GM18519 (cell line): ENCODE measurements around the gene LRRN3.
A peak's percentile ranks its signal among the peaks of the same experiment; 100 is the strongest.

Experiments used
- ATAC-seq: cut with Tn5 transposase; IDR thresholded peaks from one replicate; pipeline ENCODE4 v1.9.1; 2021; ENCODE audit warnings: mild to moderate bottlenecking, moderate library complexity; ENCODE audit not compliant: unreplicated experiment, low FRiP score

LRRN3 gene

DNA sequence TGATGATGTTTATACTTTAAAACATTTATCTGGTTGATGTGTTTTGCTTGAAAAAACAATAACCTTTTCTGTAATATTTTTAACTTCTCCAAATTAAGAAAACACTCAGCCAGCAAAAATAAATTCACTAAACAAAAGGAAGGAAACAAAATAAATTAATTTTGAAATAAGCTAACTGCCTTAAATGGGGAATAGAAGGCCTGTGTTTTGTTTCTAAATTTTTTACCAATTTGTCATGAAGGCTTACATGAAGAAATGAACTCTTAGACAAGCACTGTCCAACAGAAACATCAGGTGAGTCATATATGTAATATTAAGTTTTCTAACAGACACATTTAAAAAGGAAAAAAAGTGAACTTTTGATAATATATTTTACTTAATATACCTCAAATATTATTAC, 68.5 kb downstream of the LRRN3 start:
- no peak for ATAC-seq

DNA sequence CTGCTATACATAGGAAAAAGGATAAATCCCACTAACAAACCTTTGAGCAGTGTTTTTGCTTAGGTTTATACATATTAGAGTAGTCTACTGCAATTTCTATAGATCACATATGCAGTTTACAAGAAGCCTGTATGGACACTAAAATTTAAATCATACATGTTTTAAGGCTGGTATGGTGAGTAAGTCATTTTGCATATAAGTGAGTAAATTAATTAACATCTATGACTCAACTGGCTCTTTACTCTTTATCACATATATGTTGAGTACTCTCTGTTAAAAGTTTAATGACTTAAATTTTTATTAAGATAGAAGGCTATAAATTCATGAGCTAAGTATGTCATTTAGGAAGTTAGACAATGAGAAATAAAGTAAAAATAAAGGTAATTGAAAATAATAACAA, 69.4 kb downstream of the LRRN3 start:
- ATAC-seq = no peak

DNA sequence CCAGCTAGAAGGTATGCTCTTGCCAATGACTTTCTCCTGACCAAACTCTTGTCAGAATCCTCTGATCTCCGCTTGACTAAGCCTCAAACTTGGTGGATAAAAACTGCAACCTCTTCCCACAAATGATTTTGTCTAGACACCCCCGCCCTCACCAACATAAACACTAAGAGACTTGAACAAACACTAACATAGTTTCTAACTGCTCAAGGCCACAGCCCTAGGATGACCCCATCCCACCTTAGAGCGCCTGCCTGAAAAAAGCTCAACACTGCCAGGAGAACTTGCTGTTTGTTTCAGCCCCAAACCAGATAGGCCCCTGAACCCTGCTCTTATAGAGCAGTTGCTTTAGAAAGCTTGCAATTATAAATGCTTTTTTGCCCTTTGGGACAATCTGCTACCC, 71.8 kb downstream of the LRRN3 start:
- no peak for ATAC-seq

DNA sequence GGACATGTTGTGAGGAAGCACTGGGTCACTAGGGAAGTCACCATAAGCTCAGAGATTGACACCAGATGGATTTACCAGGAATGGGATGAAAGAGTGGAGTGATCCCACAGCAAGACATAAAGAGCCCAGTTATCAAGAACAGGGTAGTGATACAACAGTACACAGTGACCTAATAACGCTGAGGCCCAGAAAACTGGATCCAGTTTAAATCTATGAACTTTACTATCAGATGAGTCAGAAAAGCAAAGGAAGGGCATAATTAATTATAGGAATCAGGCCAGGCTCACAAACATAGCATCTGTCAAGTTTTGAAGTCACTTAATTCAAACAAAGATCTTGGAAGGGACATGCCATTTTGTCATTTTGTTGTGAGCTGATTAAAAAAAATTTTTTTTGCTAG, 73.5 kb downstream of the LRRN3 start:
- no peak for ATAC-seq

DNA sequence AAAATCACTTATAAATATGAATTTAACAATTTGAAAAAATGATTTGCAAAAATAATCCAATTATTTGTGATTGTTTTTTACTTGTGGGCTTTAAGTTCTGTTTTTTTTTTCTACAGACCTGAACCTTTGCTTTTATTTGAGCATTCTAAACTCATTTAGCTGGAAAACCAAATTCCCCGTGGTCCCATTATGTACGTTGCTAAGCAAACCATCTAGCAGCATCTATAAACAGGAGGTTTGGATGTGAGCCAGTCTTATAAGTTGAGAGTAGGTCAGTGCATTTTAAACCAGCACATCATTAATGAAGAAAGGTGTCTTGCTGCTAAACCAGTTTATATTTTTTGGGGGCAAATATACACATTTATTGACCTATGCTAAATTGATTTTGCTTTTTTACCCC, 77.3 kb downstream of the LRRN3 start:
- ATAC-seq = no peak

DNA sequence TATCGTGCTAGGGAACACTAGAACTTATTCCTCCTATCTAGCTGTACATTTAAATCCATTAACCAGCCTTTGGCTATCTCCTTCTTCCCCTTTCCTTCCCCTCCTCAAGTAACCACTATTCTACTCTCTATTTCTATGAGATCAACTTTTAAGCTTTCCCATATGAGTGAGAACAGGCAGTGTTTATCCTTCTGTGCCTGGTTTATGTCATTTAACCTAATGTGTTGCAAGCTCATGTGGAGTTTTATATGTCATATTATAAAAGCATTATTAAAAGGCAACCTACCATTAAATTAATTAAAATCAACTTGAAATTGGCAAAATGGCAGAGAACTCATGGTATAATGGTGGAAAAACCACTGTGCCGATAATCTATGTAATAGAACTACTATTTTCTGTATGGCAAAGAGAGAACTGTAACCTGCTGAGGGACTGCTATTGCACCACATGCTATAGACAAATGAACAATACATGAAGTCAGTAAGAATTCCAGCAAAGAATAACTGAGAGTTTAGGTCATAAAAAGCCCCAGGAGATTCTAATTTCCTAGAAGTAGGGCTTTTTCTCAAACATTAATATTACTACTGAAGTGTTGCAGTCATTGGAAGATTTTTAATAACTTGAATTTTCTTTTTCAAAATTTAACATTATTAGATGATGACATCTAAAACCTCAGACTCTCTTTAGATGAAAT, 81.8 kb downstream of the LRRN3 start:
- no peak for ATAC-seq

DNA sequence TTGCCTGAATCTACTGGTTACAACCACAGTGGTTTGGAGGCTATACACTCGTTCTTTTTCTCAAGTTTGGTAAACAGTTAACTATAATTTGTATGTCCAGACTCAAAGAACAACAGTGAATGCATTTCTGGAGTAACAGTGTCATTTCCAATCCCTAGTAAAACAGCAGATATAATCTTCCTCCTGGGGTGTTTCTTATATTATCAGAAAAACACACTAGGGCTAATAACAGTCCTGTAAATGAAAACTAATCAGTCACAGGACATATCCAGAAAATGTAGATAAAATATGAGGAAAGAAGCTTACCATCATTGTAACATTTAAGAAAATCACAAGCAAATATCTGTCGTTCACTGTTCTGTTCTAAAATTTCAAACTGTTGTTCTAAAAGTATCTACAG, 82.6 kb downstream of the LRRN3 start:
- ATAC-seq = no peak

DNA sequence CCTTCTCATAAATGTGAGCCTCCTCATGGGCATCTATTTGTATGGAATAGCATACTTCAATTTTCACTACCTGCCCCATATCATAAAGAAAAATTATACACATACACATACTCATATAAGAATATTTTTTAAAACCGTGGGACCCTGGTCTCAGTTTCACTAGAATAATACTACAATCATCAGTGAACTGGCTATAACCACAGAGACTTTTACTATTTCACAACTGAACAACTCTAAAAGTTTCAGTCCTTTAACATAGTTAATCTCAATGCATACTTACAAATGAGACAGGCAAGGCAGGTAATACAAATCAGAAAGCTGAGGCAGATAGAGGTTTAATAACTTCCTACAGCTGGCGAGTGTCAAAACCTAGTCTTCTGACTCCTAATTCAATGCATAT, 83.1 kb downstream of the LRRN3 start:
- ATAC-seq = peak; percentile 77

DNA sequence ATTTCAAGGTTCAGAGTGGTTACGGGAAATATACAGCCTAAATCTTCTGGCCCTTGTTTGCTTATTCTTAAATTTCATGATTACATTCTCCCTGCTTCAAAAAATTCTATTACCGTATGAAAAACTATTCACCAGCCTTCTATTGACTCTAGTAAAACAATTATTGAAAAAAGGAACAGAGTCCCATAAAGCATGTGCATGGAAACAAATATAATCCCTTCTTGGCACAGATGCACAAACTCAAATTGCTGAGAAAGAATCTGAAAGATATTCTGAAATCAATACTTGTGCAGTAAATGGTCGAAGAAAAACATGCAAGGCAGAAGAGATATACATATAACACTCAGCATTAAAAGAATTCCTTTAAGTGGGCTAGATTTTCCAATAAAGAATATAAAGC, 83.6 kb downstream of the LRRN3 start:
- no peak for ATAC-seq
